ENCODE data around the gene RTKN2.

GRCh38 chr10:62231371-62231770 lies 37.3 kb downstream of the RTKN2 start:
- no peak for TF ChIP-seq ZFP30 (CRISPR knock-in tag; IDR thresholded peaks at IDR 0.05)
- no peak for TF ChIP-seq ESRRG (CRISPR knock-in tag; IDR thresholded peaks at IDR 0.05)
